GM10248 (cell line): ENCODE results near the gene SLC17A9.

Experiments
- CTCF ChIA-PET: fragments of 300-600 bp; sonication (Branson Sonifier 250); formaldehyde crosslinking; extraction: SDS; loops from one replicate; lab custom pipeline; 2021; ENCODE audit warnings: antibody characterized with exemption; lab: Yijun Ruan, JAX
- POLR2A ChIA-PET: fragments of 350-650 bp; sonication (Branson Sonifier 250); formaldehyde crosslinking; extraction: SDS; loops from one replicate; lab custom pipeline; 2020; ENCODE audit warnings: antibody characterized with exemption; lab: Yijun Ruan, JAX
- DNase-seq: peaks from one replicate; pipeline ENCODE4 v3.0.0; 2012; ENCODE audit errors: extremely low spot score
- CTCF ChIP-seq: IDR thresholded peaks from 2 replicates; pipeline ENCODE4 v1.5.1; 2012; ENCODE audit warnings: mild to moderate bottlenecking, low read depth; ENCODE audit errors: extremely low read depth, missing control alignments, control extremely low read depth

Gene SLC17A9

GRCh38 chr20:62965363-62965771 lies 12.9 kb downstream of the SLC17A9 start:
- no peak for TF ChIP-seq CTCF
- CTCF ChIA-PET, result interaction anchor here (1.6 to 2.9 kb wide), 3 partner anchors 11 to 44 kb away, joined by 6 to 9 read pairs (median 8); no protein-coding TSS in a partner anchor
- no peak for DNase-seq
- POLR2A ChIA-PET, result no interaction called here

DNA sequence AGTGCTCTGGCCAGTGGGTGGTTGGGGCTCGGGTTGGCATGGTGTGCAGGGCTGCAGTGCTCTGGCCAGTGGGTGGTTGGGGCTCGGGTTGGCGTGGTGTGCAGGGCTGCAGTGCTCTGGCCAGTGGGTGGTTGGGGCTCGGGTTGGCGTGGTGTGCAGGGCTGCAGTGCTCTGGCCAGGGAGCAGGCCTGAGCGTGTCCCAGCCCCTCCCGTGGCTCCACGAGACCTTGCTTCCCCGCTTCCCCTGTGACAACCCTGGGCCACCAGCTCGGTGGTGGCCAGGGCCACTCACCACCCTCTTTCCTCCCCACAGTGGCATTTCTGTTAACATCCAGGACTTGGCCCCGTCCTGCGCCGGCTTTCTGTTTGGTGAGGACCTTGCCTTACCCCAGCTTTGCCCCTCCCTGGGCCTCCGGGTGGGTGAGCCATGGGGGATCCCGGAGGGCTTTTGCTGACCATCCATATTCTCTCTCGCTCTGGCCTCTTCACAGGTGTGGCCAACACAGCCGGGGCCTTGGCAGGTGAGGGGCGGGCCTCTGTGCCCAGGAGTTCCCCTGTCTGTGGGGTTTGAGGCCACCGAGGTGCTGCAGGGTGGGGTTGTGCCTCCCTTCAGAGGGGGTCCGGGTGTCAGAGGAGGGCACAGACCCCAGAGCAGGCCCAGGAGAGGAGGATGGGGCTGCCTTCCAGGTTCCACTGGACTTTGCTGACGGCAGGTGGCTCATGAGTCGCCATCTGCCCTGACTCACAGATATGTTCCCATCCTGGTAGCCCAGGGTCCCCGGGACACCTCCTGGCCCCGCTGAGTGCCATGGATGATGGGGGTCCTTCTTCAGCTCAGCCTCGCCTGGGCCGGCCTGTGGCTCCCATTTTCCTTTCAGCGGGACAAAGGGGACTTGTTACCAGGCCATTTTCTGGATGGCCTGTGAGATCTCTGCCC lies 14.0 kb downstream of the SLC17A9 start:
- no peak for TF ChIP-seq CTCF
- DNase-seq, result no peak
- ChIA-PET POLR2A (no interaction called here), CTCF (interaction anchor here (1.0 to 2.9 kb wide), 4 partner anchors 7 to 43 kb away, joined by 3 to 9 read pairs (median 6); no protein-coding TSS in a partner anchor)

GRCh38 chr20:62967149-62967501 lies 14.6 kb downstream of the SLC17A9 start:
- DNase-seq, result no peak
- TF ChIP-seq CTCF, result no peak
- ChIA-PET CTCF (interaction anchor here (1.0 to 1.5 kb wide), 2 partner anchors 8 to 42 kb away, joined by 3 to 4 read pairs; no protein-coding TSS in a partner anchor), POLR2A (no interaction called here)

DNA sequence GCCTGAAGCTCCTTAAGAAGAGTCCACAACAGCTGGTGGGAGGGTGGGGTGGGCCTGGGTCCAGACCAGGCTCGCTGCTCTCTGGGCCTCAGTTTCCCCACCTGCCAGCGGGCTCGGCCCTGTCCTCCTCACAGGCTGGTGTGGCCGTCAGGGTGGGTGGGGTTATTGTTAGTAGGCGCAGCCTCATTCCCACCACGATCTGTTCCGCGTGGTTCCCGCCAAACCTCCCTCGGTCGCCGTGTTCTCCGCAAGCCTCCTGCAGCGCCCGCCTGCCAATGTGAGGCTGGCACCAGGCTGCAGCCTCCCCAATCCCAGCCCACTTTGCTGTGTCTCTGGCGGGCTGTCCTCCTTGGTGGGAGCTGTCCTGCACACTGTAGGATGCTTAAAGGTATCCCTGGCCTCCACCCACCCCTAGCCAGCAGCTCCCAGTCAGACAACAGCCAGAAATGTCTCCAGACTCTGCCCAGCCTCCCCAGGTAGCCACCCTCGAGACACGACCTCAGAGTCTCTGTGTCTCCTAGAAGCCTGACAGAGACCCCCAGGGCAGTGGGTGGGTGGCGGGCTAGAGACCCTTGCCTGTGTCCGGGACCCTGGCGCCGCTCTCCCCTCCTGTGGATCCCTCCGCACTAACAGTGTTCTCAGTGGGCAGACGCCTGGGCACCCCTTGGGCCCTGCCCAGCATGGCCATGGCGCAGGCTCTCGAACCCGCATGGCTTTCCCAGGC lies 15.3 kb downstream of the SLC17A9 start:
- no peak for DNase-seq
- TF ChIP-seq CTCF, result no peak
- ChIA-PET POLR2A (no interaction called here), CTCF (interaction anchor here (1.4 to 4.1 kb wide), 4 partner anchors 9 to 41 kb away, joined by 3 to 26 read pairs (median 4); no protein-coding TSS in a partner anchor)

- no peak for TF ChIP-seq CTCF
- CTCF ChIA-PET, result interaction anchor here (1.4 to 4.1 kb wide), 4 partner anchors 9 to 41 kb away, joined by 3 to 26 read pairs (median 4); no protein-coding TSS in a partner anchor
- DNase-seq, result no peak
- POLR2A ChIA-PET, result no interaction called here
Measured at GRCh38 chr20:62968378-62969178, 16.1 kb downstream of the SLC17A9 start.
